Keratinocyte (primary cell): ENCODE measurements around the gene HEATR9.

ENCODE experiments used
- EZH2 ChIP-seq: IDR thresholded peaks from one replicate; pipeline ENCODE4 v1.6.1; 2012; ENCODE audit warnings: inconsistent platforms, mild to moderate bottlenecking, low read length, moderate library complexity
- TF ChIP-seq, protein P1 (sequence below), 3 experiments: IDR thresholded peaks in 1 of 3; conservative IDR thresholded peaks in 1 of 3; optimal IDR thresholded peaks in 1 of 3; 2 replicates in 2 of 3; 3 replicates in 1 of 3; pipeline versions ENCODE3 to v1.5.1; 2011; ENCODE audit warnings: low read length in 3 of 3, mild to moderate bottlenecking in 3 of 3, moderate library complexity in 2 of 3, control low read depth in 1 of 3, inconsistent platforms in 1 of 3; ENCODE audit not compliant: insufficient read depth in 2 of 3; ENCODE audit errors: extremely low read depth in 1 of 3

DNA sequence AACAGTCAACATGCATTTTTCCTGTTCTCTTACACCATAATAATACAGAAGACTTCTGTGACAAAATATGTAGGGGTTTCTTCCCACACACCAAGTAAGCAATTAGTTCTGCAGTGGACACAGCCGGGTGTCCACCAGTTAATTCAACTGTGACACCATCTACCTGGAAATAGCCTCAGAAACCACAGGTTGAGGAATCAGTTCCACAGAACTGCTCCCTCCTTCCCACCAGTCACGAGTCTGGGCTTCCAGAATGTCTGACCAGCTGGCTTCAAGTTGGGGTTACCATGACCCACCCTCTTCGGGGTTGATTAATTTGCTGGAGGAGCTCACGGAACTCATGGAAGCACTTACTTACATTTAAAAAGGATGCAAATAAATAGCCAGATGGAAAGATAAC, 25.1 kb upstream of the HEATR9 start:
- no peak for TF ChIP-seq EZH2
- TF ChIP-seq, protein P1, sequence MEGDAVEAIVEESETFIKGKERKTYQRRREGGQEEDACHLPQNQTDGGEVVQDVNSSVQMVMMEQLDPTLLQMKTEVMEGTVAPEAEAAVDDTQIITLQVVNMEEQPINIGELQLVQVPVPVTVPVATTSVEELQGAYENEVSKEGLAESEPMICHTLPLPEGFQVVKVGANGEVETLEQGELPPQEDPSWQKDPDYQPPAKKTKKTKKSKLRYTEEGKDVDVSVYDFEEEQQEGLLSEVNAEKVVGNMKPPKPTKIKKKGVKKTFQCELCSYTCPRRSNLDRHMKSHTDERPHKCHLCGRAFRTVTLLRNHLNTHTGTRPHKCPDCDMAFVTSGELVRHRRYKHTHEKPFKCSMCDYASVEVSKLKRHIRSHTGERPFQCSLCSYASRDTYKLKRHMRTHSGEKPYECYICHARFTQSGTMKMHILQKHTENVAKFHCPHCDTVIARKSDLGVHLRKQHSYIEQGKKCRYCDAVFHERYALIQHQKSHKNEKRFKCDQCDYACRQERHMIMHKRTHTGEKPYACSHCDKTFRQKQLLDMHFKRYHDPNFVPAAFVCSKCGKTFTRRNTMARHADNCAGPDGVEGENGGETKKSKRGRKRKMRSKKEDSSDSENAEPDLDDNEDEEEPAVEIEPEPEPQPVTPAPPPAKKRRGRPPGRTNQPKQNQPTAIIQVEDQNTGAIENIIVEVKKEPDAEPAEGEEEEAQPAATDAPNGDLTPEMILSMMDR (optimal IDR thresholded peaks at IDR 0.05 in 1 of 3, IDR thresholded peaks at IDR 0.05 in 1 of 3, conservative IDR thresholded peaks at IDR 0.05 in 1 of 3; ENCODE audit: extremely low read depth in 1 of 3, insufficient read depth in 2 of 3, low read length in 3 of 3): no peak
